Measurements from ENCODE around the gene PSD4.

- TF ChIP-seq TSHZ2 (CRISPR knock-in tag; IDR thresholded peaks at IDR 0.05) (no peak), ZFP3 (CRISPR knock-in tag; IDR thresholded peaks at IDR 0.05) (no peak), CSRNP3 (CRISPR knock-in tag; IDR thresholded peaks at IDR 0.05) (no peak), BACH2 (CRISPR knock-in tag; IDR thresholded peaks at IDR 0.05; ENCODE audit: borderline replicate concordance) (no peak), ZC3H10 (CRISPR knock-in tag; IDR thresholded peaks at IDR 0.05) (no peak)
These were observed 3.1 kb downstream of the PSD4 start for GRCh38 chr2:113176696-113177355.

All from SK-N-SH treated with all-trans-retinoic acid at 6 μM for 48 hours (cell line).